ENCODE results near the gene AK2.

- TF ChIP-seq POLR2A (IDR thresholded peaks at IDR 0.05) (no peak), POLR2AphosphoS5 (IDR thresholded peaks at IDR 0.05) (no peak)
- TF ChIP-seq, protein P1, sequence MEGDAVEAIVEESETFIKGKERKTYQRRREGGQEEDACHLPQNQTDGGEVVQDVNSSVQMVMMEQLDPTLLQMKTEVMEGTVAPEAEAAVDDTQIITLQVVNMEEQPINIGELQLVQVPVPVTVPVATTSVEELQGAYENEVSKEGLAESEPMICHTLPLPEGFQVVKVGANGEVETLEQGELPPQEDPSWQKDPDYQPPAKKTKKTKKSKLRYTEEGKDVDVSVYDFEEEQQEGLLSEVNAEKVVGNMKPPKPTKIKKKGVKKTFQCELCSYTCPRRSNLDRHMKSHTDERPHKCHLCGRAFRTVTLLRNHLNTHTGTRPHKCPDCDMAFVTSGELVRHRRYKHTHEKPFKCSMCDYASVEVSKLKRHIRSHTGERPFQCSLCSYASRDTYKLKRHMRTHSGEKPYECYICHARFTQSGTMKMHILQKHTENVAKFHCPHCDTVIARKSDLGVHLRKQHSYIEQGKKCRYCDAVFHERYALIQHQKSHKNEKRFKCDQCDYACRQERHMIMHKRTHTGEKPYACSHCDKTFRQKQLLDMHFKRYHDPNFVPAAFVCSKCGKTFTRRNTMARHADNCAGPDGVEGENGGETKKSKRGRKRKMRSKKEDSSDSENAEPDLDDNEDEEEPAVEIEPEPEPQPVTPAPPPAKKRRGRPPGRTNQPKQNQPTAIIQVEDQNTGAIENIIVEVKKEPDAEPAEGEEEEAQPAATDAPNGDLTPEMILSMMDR (IDR thresholded peaks at IDR 0.05), result no peak
Measured at GRCh38 chr1:33021567-33022431, 14.9 kb downstream of the AK2 start.

Measured in sigmoid colon (tissue), 4 donors.